LNCAP (cell line): Measurements from ENCODE around the gene ATP5MG.

ENCODE experiments used
- CTCF ChIP-seq: fragments of 450-650 bp; IDR thresholded peaks from 2 replicates; pipeline ENCODE4 v1.5.1; 2017; ENCODE audit warnings: mild to moderate bottlenecking

The ATP5MG gene

GRCh38 chr11:118439646-118440045 lies 38.2 kb downstream of the ATP5MG start:
- no peak for TF ChIP-seq CTCF

- TF ChIP-seq CTCF: no peak
These were observed 40.4 kb downstream of the ATP5MG start for GRCh38 chr11:118441770-118442275.

- TF ChIP-seq CTCF: no peak
These were observed 40.9 kb downstream of the ATP5MG start for GRCh38 chr11:118442301-118442700.

DNA sequence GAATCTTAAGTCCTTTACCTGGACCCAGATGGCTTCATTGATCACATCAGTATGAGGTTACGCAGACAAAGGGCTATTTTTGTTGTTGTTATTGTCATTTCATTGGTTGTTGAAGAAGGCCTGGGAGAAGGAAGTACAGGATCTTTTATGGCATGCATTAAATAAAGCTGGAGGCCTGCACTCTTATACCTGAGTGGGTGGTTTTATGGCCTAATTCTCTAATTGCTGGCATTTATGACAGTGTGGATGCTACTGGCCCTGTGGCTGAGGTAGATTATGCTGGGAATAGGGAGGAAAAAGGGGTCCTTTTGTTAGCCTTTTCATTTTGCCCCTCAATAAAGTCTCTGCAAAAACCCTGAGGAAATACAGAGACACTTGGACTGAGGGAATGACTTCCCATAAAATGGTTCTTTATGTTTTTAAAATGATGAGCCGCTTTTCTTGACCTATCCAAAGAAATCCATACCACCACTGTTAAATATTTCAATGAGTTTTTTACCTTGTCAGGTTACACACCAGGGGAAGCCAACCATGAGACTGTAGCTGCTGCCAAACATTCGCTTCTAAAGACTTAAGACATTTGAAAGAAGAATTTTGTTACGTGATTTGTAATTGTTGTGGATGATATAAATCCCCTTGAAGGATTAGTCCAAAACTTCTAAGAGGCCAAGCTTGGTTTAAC lies 41.6 kb downstream of the ATP5MG start:
- no peak for TF ChIP-seq CTCF

GRCh38 chr11:118443590-118444218 lies 42.3 kb downstream of the ATP5MG start:
- TF ChIP-seq CTCF: no peak

DNA sequence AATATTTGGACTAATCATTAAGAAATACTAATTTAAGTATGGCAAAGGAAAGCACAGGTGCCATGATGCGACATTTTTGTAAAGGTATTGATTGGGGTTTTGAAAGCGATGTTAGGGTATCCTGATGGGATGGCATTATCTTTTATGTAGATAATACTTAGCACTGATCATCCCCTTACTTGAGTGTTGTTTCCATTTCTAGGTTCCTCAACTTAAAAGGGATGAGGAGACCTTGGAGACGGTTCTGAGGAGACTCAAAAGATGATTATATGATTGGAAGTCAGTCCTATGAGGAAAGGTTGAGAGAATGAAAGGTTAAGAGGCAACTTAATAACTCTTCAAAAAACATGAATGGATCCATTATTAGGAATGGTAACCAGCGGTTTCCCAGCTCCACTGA lies 46.0 kb downstream of the ATP5MG start:
- no peak for TF ChIP-seq CTCF

- TF ChIP-seq CTCF: no peak
These were observed 46.9 kb downstream of the ATP5MG start for GRCh38 chr11:118448294-118448693.
